AG09309 (cell line): ENCODE results near the gene BRINP3.

ENCODE experiments used
- DNase-seq: peaks from one replicate; pipeline ENCODE4 v3.0.0-alpha.2; 2010; ENCODE audit warnings: low read depth
- H3K4me3 ChIP-seq: 2 replicates; pipeline ENCODE4 v1.5.1; 2011; ENCODE audit warnings: mild to moderate bottlenecking, low read depth, low read length, moderate library complexity; ENCODE audit not compliant: control insufficient read depth
- CTCF ChIP-seq: IDR thresholded peaks from 2 replicates; pipeline ENCODE4 v1.5.1; 2011; ENCODE audit warnings: mild to moderate bottlenecking, low read depth, low read length, inconsistent platforms; ENCODE audit not compliant: insufficient read depth, control insufficient read depth; ENCODE audit errors: missing control alignments

The BRINP3 gene

GRCh38 chr1:190084552-190084951 lies 393.1 kb downstream of the BRINP3 start:
- no peak for DNase-seq
- TF ChIP-seq CTCF = no peak
- H3K4me3 ChIP-seq = no peak overlapping the region

- H3K4me3 ChIP-seq = no peak overlapping the region
- TF ChIP-seq CTCF = no peak
- no peak for DNase-seq
Measured at GRCh38 chr1:190068304-190068703, 409.4 kb downstream of the BRINP3 start.

- no peak for TF ChIP-seq CTCF
- no peak overlapping the region for H3K4me3 ChIP-seq
- no peak for DNase-seq
Measured at GRCh38 chr1:190067592-190067991, 410.1 kb downstream of the BRINP3 start.

GRCh38 chr1:190066011-190066410 lies 411.7 kb downstream of the BRINP3 start:
- no peak overlapping the region for H3K4me3 ChIP-seq
- TF ChIP-seq CTCF = no peak
- no peak for DNase-seq

GRCh38 chr1:190049314-190049713 lies 428.4 kb downstream of the BRINP3 start:
- no peak for DNase-seq
- no peak for TF ChIP-seq CTCF

More at GRCh38 chr1:190049314-190049713, 428.4 kb downstream of the BRINP3 start:
- H3K4me3 ChIP-seq = no peak overlapping the region
